K562 (cell line): Measurements from ENCODE around the gene SKAP1. TPM values are rescaled to one million over a fixed set of nuclear protein-coding genes. Genes with fewer than 3 reads are reported as not detected.

Experiments used
- CREBBP ChIP-seq: IDR thresholded peaks from one replicate; pipeline ENCODE4 v1.6.1; 2012; ENCODE audit warnings: low read depth, mild to moderate bottlenecking, control low read depth, inconsistent platforms, low read length
- ELF2 ChIP-seq: fragments of 250-450 bp; sonication (Bioruptor Pico); IDR thresholded peaks from 2 replicates; pipeline ENCODE4 v1.5.0; 2021; ENCODE audit warnings: mild to moderate bottlenecking
- FOSL1 ChIP-seq: fragments of 200-800 bp; sonication (Bioruptor generic); conservative IDR thresholded peaks from 2 replicates; pipeline ENCODE4 v1.6.1; 2016; ENCODE audit warnings: missing genetic modification characterization, missing compliant biosample characterization
- GTF2A2 ChIP-seq: IDR thresholded peaks from 2 replicates; pipeline ENCODE4 v1.6.1; 2016; ENCODE audit warnings: mild to moderate bottlenecking, missing genetic modification characterization, missing compliant biosample characterization
- HINFP ChIP-seq: fragments of 450-650 bp; conservative IDR thresholded peaks from 2 replicates; pipeline ENCODE4 v1.6.1; 2016; ENCODE audit warnings: missing genetic modification characterization, low read depth, mild to moderate bottlenecking, control low read depth, missing compliant biosample characterization
- HLTF ChIP-seq: fragments of 450-650 bp; IDR thresholded peaks from 2 replicates; pipeline ENCODE4 v1.6.1; 2016
- NEUROD1 ChIP-seq: fragments of 150-350 bp; IDR thresholded peaks from 2 replicates; pipeline ENCODE4 v1.6.1; 2014; ENCODE audit warnings: borderline replicate concordance, low read length, low read depth; ENCODE audit not compliant: partially characterized antibody
- NR0B1 ChIP-seq: fragments of 450-650 bp; IDR thresholded peaks from one replicate; pipeline ENCODE4 v1.6.1; 2018; ENCODE audit warnings: mild to moderate bottlenecking, moderate library complexity; ENCODE audit not compliant: partially characterized antibody
- PKNOX1 ChIP-seq: fragments of 450-650 bp; IDR thresholded peaks from 2 replicates; pipeline ENCODE4 v1.6.1; 2016
- SRSF7 ChIP-seq: fragments of 200-400 bp; formaldehyde crosslinking; optimal IDR thresholded peaks from 2 replicates; pipeline ENCODE3; 2017; ENCODE audit warnings: mild to moderate bottlenecking, low read depth, low read length
- STAG1 ChIP-seq: sonication (generic); formaldehyde crosslinking; IDR thresholded peaks from 2 replicates; pipeline ENCODE4 v1.5.0; 2020; ENCODE audit warnings: missing genetic modification reagents, borderline replicate concordance
- ZFP30 ChIP-seq: fragments of 250-450 bp; sonication (Bioruptor Pico); IDR thresholded peaks from 2 replicates; pipeline ENCODE4 v1.8.0; 2022; ENCODE audit warnings: moderate library complexity, mild to moderate bottlenecking, inconsistent platforms, borderline replicate concordance
- ZNF24 ChIP-seq: fragments of 450-650 bp; IDR thresholded peaks from 2 replicates; pipeline ENCODE4 v1.6.1; 2016
- ZNF407 ChIP-seq: fragments of 450-650 bp; IDR thresholded peaks from 2 replicates; pipeline ENCODE4 v1.6.1; 2016; ENCODE audit warnings: low read depth
- ZNF449 ChIP-seq: fragments of 250-450 bp; sonication (Bioruptor Pico); IDR thresholded peaks from 2 replicates; pipeline ENCODE4 v1.8.0; 2022; ENCODE audit warnings: moderate library complexity, mild to moderate bottlenecking, inconsistent platforms
- polyA plus RNA-seq, 8 experiments: library from polyadenylated mRNA; depleted of rRNA in 4 of 8; stranded (reverse) in 5 of 8; unstranded in 3 of 8; fragments of >200 nt; fragmentation: Nextera tagmentation in 2 of 8; fragmentation: Illumina TruSeq in 1 of 8; extraction: Ambion mirVana in 2 of 8; extraction: Trizol in 1 of 8; gene quantifications; 2 replicates each; pipeline versions ENCODE4 v1.2.1 to v1.2.3, GENCODE V29; 2011 to 2014; ENCODE audit warnings: inconsistent platforms in 1 of 8, missing spikeins in 1 of 8
- total RNA-seq, 7 experiments: library from RNA; depleted of rRNA in 6 of 7; stranded (reverse); fragments of >200 nt in 6 of 7; fragmentation: Illumina TruSeq in 2 of 7; extraction: Trizol in 2 of 7; gene quantifications; 2 replicates each; pipeline versions ENCODE4 v1.2.1 to v1.2.3, GENCODE V29; 2011 to 2021; ENCODE audit warnings: low replicate concordance in 1 of 7

The SKAP1 gene
- total and polyA plus RNA-seq, 9 of the 15 experiments (the other 6 are each of a cell fraction or from before 2014, with no cell fraction given), result 0.06 to 0.80 (median 0.10) TPM; not detected in 4

- TF ChIP-seq HINFP (tag) (no peak), SRSF7 (no peak), ZNF24 (no peak), ZFP30 (CRISPR knock-in tag) (no peak), ELF2 (CRISPR knock-in tag) (0 out of 2 replicates have a peak, but pooled peaks have one; percentile 14), HLTF (no peak), NR0B1 (no peak), STAG1 (CRISPR knock-in tag) (no peak), CREBBP (no peak), ZNF407 (no peak), ZNF449 (no peak), NEUROD1 (no peak), FOSL1 (tag) (peak; percentile 29; the same call in 1 of the 2 replicates), GTF2A2 (tag) (no peak), PKNOX1 (peak; percentile 51)
Observed at GRCh38 chr17:48246612-48247011, 183.4 kb downstream of the SKAP1 start (continued).
